Measurements from ENCODE around the gene SCN3B.

Gene SCN3B

DNA sequence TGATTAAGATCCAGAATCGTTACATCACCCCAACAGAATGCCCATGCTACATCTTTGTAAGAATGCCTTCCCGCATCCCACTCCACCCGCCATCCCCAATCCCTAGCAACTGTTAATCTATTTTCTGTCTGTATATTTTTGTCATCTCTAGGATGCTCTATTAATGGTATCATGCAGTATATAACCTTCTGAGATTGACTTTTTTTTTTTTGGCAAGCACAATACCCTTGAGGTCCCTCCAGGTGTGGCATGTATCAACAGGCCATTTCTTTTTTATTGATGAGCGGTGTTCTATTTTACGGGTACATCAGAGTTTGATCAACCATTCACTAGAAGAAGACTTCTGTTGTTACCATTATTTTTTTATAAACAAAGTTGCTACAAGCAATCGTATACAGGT, 30.2 kb upstream of the SCN3B start:
- no peak overlapping the region for H3K9ac ChIP-seq (ENCODE audit: low read depth in 1 of 2, low read length in 2 of 2)
- H3K36me3 ChIP-seq (ENCODE audit: control insufficient read depth in 1 of 2, insufficient read depth in 2 of 2, low read length in 2 of 2), result no peaks in the 10 kb centered on the region
- no peak overlapping the region for H3K27ac ChIP-seq (ENCODE audit: low read depth, low read length)
- no peaks in the 10 kb centered on the region for H3K4me1 ChIP-seq (ENCODE audit: control insufficient read depth in 1 of 2, insufficient read depth in 2 of 2, low read length in 2 of 2)
- no peaks in the 10 kb centered on the region for H3K9me3 ChIP-seq (ENCODE audit: control insufficient read depth in 1 of 2, low read length in 2 of 2)
- peaks cover 5% of the 10 kb centered on the region in 2 donors for H3K27me3 ChIP-seq (ENCODE audit: control insufficient read depth in 1 of 2, insufficient read depth in 2 of 2, low read length in 2 of 2)
- H3K4me3 ChIP-seq (ENCODE audit: low read depth in 1 of 2, low read length in 2 of 2), result no peak overlapping the region

DNA sequence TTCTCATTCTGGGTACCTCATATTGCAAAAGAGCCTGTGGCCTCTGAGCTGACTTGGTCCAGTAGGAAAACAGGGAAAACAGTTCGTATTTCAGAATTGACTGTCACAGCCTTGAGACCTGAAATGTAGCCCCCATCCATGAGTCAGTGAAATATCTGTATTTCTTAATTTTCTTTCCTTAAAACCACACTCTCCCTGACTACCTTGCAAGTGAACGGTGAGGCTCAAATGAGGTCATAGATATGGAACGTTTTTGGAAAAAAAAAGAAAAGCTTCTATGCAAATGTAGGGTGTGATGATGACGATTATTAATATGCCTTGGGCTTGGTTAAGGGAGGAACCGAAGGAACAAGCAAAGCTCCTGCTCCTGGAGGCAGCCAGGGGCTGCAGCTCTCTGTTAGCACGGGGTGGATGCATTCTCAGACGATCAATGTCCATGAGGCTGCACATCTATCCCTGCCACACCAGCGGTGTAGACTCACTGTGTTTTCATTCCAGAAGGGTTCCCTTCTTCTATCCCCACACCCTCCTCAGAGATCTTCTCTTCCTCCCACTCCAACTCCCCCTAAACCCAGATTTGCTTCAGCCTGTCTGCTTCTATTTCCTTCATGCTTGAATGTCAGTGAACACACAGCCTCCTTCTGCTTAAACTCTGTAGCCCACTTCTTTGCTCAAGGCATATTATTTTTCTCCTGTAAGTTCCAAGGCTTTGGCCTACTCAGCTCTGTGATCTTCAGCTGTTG, 29.2 kb upstream of the SCN3B start:
- no peaks in the 10 kb centered on the region for H3K36me3 ChIP-seq (ENCODE audit: control insufficient read depth in 1 of 2, insufficient read depth in 2 of 2, low read length in 2 of 2)
- H3K9ac ChIP-seq (ENCODE audit: low read depth in 1 of 2, low read length in 2 of 2), result no peak overlapping the region
- H3K4me1 ChIP-seq (ENCODE audit: control insufficient read depth in 1 of 2, insufficient read depth in 2 of 2, low read length in 2 of 2), result no peaks in the 10 kb centered on the region
- H3K27me3 ChIP-seq (ENCODE audit: control insufficient read depth in 1 of 2, insufficient read depth in 2 of 2, low read length in 2 of 2), result peaks cover 5% of the 10 kb centered on the region in 2 donors
- H3K27ac ChIP-seq (ENCODE audit: low read depth, low read length), result no peak overlapping the region
- no peak overlapping the region for H3K4me3 ChIP-seq (ENCODE audit: low read depth in 1 of 2, low read length in 2 of 2)
- H3K9me3 ChIP-seq (ENCODE audit: control insufficient read depth in 1 of 2, low read length in 2 of 2), result no peaks in the 10 kb centered on the region

DNA sequence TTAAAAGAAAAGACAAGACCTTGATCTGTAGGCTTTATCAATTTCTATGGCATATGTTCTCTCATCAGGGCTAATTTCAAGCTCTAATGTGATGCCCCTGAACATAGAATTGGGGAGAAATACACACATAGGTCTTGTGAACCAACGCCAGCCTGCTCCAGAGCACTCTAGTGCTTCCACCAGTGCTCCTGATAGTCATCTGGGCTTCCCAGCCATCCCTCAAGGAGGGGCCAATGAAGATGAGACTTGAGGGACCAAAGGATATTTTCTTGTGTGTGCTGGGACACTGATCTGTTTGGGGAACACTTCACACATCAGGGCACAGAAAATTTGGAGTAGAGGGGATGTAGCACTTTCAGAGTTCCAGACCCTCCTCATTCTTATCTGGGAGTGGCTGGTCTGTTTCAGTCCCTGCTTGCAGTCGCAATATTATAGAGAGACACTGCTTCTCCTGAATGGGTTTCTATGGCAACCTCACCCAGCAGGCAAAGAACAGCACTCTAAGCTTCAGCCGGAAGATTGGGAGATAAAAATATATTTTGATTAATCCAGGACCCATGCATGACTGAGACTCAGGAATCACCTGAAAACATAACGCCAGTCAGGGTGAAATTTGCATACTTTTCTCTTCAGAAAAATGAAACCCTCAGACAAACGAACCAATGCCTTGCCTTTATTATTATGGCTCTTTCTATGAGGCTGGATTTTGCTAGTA, 28.4 kb upstream of the SCN3B start:
- H3K9ac ChIP-seq (ENCODE audit: low read depth in 1 of 2, low read length in 2 of 2), result no peak overlapping the region
- H3K27me3 ChIP-seq (ENCODE audit: control insufficient read depth in 1 of 2, insufficient read depth in 2 of 2, low read length in 2 of 2), result peaks cover 5% of the 10 kb centered on the region in 2 donors
- H3K9me3 ChIP-seq (ENCODE audit: control insufficient read depth in 1 of 2, low read length in 2 of 2), result no peaks in the 10 kb centered on the region
- no peak overlapping the region for H3K27ac ChIP-seq (ENCODE audit: low read depth, low read length)
- no peaks in the 10 kb centered on the region for H3K4me1 ChIP-seq (ENCODE audit: control insufficient read depth in 1 of 2, insufficient read depth in 2 of 2, low read length in 2 of 2)
- no peaks in the 10 kb centered on the region for H3K36me3 ChIP-seq (ENCODE audit: control insufficient read depth in 1 of 2, insufficient read depth in 2 of 2, low read length in 2 of 2)
- no peak overlapping the region for H3K4me3 ChIP-seq (ENCODE audit: low read depth in 1 of 2, low read length in 2 of 2)

DNA sequence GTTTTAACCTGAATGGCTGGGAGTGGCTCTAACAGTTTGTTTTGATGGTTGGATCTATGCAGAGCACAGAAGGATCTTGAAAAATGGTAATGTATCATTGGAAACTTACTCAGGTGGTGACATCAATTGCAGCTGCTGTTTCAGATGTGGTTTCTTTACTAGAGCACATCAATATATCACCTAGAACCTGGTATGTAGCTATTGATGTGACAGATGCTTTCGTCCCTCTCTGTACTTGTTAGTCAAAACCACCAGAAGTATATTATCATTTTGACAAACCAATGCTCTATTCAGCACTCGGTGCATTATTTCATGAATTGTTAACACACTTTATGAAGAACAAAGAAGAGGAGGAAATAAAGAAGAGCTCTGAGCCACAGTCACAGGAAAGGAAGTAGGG, 26.6 kb upstream of the SCN3B start:
- Histone ChIP-seq H3K36me3 (ENCODE audit: control insufficient read depth in 1 of 2, insufficient read depth in 2 of 2, low read length in 2 of 2) (no peaks in the 10 kb centered on the region), H3K4me1 (ENCODE audit: control insufficient read depth in 1 of 2, insufficient read depth in 2 of 2, low read length in 2 of 2) (no peaks in the 10 kb centered on the region), H3K9me3 (ENCODE audit: control insufficient read depth in 1 of 2, low read length in 2 of 2) (no peaks in the 10 kb centered on the region), H3K9ac (ENCODE audit: low read depth in 1 of 2, low read length in 2 of 2) (no peak overlapping the region), H3K27ac (ENCODE audit: low read depth, low read length) (no peak overlapping the region), H3K27me3 (ENCODE audit: control insufficient read depth in 1 of 2, insufficient read depth in 2 of 2, low read length in 2 of 2) (no peaks in the 10 kb centered on the region), H3K4me3 (ENCODE audit: low read depth in 1 of 2, low read length in 2 of 2) (no peak overlapping the region)

DNA sequence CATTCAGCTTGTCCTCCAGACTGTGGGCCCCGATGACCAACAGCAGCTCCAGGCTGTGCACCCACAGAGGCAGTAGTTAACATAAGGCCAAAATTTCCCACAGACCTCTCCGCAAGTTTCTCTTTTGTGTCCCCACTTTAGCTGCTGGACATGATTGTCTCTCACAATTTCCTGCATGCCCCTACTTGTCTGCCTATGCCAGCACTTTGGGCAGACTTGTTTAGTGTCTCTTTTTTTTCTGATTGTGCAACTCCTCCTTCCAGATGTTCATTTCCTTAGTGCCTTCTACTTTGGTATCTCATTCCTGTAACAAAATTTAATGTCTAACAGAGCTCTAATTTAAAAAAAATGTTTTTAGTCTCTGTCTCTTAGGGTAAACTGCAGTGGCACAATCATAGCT, 23.8 kb upstream of the SCN3B start:
- H3K27ac ChIP-seq (ENCODE audit: low read depth, low read length), result no peak overlapping the region
- no peaks in the 10 kb centered on the region for H3K9me3 ChIP-seq (ENCODE audit: control insufficient read depth in 1 of 2, low read length in 2 of 2)
- no peak overlapping the region for H3K4me3 ChIP-seq (ENCODE audit: low read depth in 1 of 2, low read length in 2 of 2)
- peaks cover 0 to 4% of the 10 kb centered on the region in 2 donors for H3K27me3 ChIP-seq (ENCODE audit: control insufficient read depth in 1 of 2, insufficient read depth in 2 of 2, low read length in 2 of 2)
- no peak overlapping the region for H3K9ac ChIP-seq (ENCODE audit: low read depth in 1 of 2, low read length in 2 of 2)
- H3K4me1 ChIP-seq (ENCODE audit: control insufficient read depth in 1 of 2, insufficient read depth in 2 of 2, low read length in 2 of 2), result no peaks in the 10 kb centered on the region
- no peaks in the 10 kb centered on the region for H3K36me3 ChIP-seq (ENCODE audit: control insufficient read depth in 1 of 2, insufficient read depth in 2 of 2, low read length in 2 of 2)

DNA sequence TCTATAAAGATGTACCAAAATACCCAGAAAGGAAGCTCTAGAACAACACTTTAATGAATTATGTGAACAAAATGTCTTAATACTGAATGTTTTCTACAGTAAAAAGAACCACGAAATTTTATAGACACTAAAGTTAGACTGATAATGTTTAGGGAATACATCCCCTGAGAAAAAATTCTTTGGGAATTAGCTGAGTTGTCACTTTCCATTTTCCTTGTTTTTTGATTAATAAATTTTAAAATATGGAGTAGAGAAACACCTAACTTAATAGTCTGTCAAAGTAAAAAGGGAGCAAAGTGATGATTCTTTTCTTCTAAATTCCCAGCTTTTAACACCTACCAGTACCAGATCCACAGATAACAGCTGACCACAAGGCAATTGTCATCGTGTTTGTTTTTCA, 23.1 kb upstream of the SCN3B start:
- H3K9me3 ChIP-seq (ENCODE audit: control insufficient read depth in 1 of 2, low read length in 2 of 2), result no peaks in the 10 kb centered on the region
- H3K27ac ChIP-seq (ENCODE audit: low read depth, low read length), result no peak overlapping the region
- peaks cover 0 to 4% of the 10 kb centered on the region in 2 donors for H3K27me3 ChIP-seq (ENCODE audit: control insufficient read depth in 1 of 2, insufficient read depth in 2 of 2, low read length in 2 of 2)
- no peak overlapping the region for H3K9ac ChIP-seq (ENCODE audit: low read depth in 1 of 2, low read length in 2 of 2)
- H3K4me1 ChIP-seq (ENCODE audit: control insufficient read depth in 1 of 2, insufficient read depth in 2 of 2, low read length in 2 of 2), result no peaks in the 10 kb centered on the region
- no peak overlapping the region for H3K4me3 ChIP-seq (ENCODE audit: low read depth in 1 of 2, low read length in 2 of 2)
- no peaks in the 10 kb centered on the region for H3K36me3 ChIP-seq (ENCODE audit: control insufficient read depth in 1 of 2, insufficient read depth in 2 of 2, low read length in 2 of 2)

DNA sequence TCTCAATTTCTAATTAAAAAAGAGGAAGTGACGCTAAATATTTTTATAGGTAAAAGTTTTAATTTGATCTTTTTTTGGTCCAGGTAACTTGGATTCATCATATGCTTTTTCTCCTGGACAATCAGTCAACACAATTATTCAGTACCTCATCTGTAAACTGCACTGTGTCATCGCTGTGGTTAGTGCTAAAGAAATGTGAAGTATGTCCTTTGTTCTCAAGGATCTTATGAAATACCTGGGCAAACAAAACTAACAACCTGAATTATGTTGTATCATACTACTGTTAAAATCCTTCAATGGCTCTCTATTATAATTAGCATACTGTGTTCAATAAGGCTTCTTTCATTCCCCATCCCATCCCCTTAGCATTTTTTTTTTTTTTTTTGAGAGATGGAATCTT, 19.9 kb upstream of the SCN3B start:
- H3K9ac ChIP-seq (ENCODE audit: low read depth in 1 of 2, low read length in 2 of 2), result no peak overlapping the region
- peaks cover 4 to 6% of the 10 kb centered on the region in 2 donors for H3K27me3 ChIP-seq (ENCODE audit: control insufficient read depth in 1 of 2, insufficient read depth in 2 of 2, low read length in 2 of 2)
- H3K36me3 ChIP-seq (ENCODE audit: control insufficient read depth in 1 of 2, insufficient read depth in 2 of 2, low read length in 2 of 2), result no peaks in the 10 kb centered on the region
- no peak overlapping the region for H3K27ac ChIP-seq (ENCODE audit: low read depth, low read length)
- no peak overlapping the region for H3K4me3 ChIP-seq (ENCODE audit: low read depth in 1 of 2, low read length in 2 of 2)
- no peaks in the 10 kb centered on the region for H3K4me1 ChIP-seq (ENCODE audit: control insufficient read depth in 1 of 2, insufficient read depth in 2 of 2, low read length in 2 of 2)
- H3K9me3 ChIP-seq (ENCODE audit: control insufficient read depth in 1 of 2, low read length in 2 of 2), result no peaks in the 10 kb centered on the region

DNA sequence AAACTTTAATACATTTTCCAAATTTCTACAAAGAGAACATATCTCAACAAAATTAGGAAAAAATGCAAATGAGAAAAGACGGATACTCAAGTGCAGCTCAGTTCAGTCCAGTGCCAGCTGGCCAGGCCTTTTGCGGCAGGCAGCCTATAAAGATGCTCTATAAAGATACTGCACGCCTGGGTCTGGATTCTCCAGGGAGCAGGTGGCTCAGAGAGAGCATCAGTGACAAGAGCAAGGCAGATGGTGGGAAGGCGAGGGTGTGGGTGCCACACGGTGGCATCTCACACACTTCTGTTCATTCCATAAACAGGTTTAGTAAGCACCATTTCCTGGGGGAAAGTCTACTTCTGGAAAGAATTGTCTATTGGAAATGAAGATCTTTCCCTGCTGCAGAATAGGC, 18.1 kb upstream of the SCN3B start:
- no peak overlapping the region for H3K27ac ChIP-seq (ENCODE audit: low read depth, low read length)
- no peak overlapping the region for H3K4me3 ChIP-seq (ENCODE audit: low read depth in 1 of 2, low read length in 2 of 2)
- H3K4me1 ChIP-seq (ENCODE audit: control insufficient read depth in 1 of 2, insufficient read depth in 2 of 2, low read length in 2 of 2), result no peaks in the 10 kb centered on the region
- H3K9ac ChIP-seq (ENCODE audit: low read depth in 1 of 2, low read length in 2 of 2), result no peak overlapping the region
- H3K27me3 ChIP-seq (ENCODE audit: control insufficient read depth in 1 of 2, insufficient read depth in 2 of 2, low read length in 2 of 2), result peaks cover 4 to 6% of the 10 kb centered on the region in 2 donors
- H3K9me3 ChIP-seq (ENCODE audit: control insufficient read depth in 1 of 2, low read length in 2 of 2), result no peaks in the 10 kb centered on the region
- H3K36me3 ChIP-seq (ENCODE audit: control insufficient read depth in 1 of 2, insufficient read depth in 2 of 2, low read length in 2 of 2), result no peaks in the 10 kb centered on the region

DNA sequence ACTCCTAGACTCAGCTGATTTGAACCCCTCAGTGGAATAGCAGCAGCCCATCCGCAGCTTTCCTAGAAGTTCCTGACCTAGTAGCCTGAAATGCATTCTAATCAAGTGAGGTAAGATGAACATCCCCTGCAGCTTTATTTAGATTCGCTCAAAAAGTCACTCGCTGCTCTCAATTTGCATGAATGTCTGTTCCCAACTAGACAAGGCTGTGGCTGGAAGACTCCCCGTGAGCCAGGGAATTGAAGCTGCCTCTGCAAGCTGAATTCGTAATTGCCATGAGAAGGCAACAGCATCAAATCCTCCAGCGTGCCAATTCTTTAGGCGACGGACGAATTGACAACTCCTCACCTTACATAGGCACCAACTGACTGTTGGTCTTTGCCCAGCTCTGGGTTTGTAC, 17.1 kb upstream of the SCN3B start:
- H3K4me3 ChIP-seq (ENCODE audit: low read depth in 1 of 2, low read length in 2 of 2), result no peak overlapping the region
- no peaks in the 10 kb centered on the region for H3K36me3 ChIP-seq (ENCODE audit: control insufficient read depth in 1 of 2, insufficient read depth in 2 of 2, low read length in 2 of 2)
- H3K27ac ChIP-seq (ENCODE audit: low read depth, low read length), result no peak overlapping the region
- H3K4me1 ChIP-seq (ENCODE audit: control insufficient read depth in 1 of 2, insufficient read depth in 2 of 2, low read length in 2 of 2), result no peaks in the 10 kb centered on the region
- H3K9me3 ChIP-seq (ENCODE audit: control insufficient read depth in 1 of 2, low read length in 2 of 2), result no peaks in the 10 kb centered on the region
- H3K27me3 ChIP-seq (ENCODE audit: control insufficient read depth in 1 of 2, insufficient read depth in 2 of 2, low read length in 2 of 2), result peaks cover 4 to 6% of the 10 kb centered on the region in 2 donors
- H3K9ac ChIP-seq (ENCODE audit: low read depth in 1 of 2, low read length in 2 of 2), result no peak overlapping the region

DNA sequence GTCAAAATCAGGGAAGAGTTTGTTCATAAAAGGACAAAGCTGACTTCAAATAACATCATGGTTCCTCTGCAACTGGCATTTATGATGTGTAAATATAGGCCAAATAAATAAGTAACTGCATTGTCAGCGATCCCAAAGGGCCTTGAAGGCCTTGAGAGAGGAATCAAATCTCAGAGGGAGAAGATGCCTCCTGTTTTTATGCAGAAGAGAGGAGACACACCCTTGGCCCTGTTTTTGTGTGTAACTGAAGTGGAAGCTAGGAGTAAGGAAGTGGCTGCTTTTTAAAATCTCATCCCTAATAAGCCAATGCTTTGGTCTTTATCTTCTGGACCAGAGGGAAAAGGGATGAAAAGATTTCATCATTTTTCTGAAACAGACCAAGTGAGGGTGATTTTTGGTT, 15.7 kb upstream of the SCN3B start:
- Histone ChIP-seq H3K9ac (ENCODE audit: low read depth in 1 of 2, low read length in 2 of 2) (no peak overlapping the region), H3K27me3 (ENCODE audit: control insufficient read depth in 1 of 2, insufficient read depth in 2 of 2, low read length in 2 of 2) (peaks cover 2 to 4% of the 10 kb centered on the region in 2 donors), H3K27ac (ENCODE audit: low read depth, low read length) (no peak overlapping the region), H3K4me1 (ENCODE audit: control insufficient read depth in 1 of 2, insufficient read depth in 2 of 2, low read length in 2 of 2) (no peaks in the 10 kb centered on the region), H3K36me3 (ENCODE audit: control insufficient read depth in 1 of 2, insufficient read depth in 2 of 2, low read length in 2 of 2) (no peaks in the 10 kb centered on the region), H3K9me3 (ENCODE audit: control insufficient read depth in 1 of 2, low read length in 2 of 2) (no peaks in the 10 kb centered on the region), H3K4me3 (ENCODE audit: low read depth in 1 of 2, low read length in 2 of 2) (no peak overlapping the region)

Measured in duodenal mucosa (tissue), 2 donors.